Measurements from ENCODE around the gene GAS7. TPM values are rescaled to one million over a fixed set of nuclear protein-coding genes. Genes with fewer than 3 reads are reported as not detected.
A peak's percentile ranks its signal among the peaks of the same experiment; 100 is the strongest.

The GAS7 gene
- total and polyA plus RNA-seq, 8 donors, result 4.1 to 185 (median 30.5) TPM

GRCh38 chr17:10067446-10068143 is 130.8 kb downstream of the GAS7 start:
- Histone ChIP-seq H3K27me3 (no peaks in the 10 kb centered on the region), H3K36me3 (no peaks in the 10 kb centered on the region), H3K9me3 (peaks cover 0 to 7% (median 4%) of the 10 kb centered on the region in 4 donors), H3K27ac (no peak overlapping the region), H3K4me3 (no peak overlapping the region), H3K4me1 (peaks cover 0 to 9% (median 3%) of the 10 kb centered on the region in 4 donors)
- intact Hi-C loops (cut with DNase I; ENCODE audit: low total_unique reads), result no loop called here
- no peak for TF ChIP-seq CTCF (IDR thresholded peaks at IDR 0.05)
- TF ChIP-seq EP300 (IDR thresholded peaks at IDR 0.05), result no peak
- TF ChIP-seq POLR2A (IDR thresholded peaks at IDR 0.05), result no peak
- TF ChIP-seq POLR2AphosphoS5 (IDR thresholded peaks at IDR 0.05), result no peak
- no peak for DNase-seq
- WGBS, 5 donors, result 59 to 82% (median 74%) methylated on average over 7 to 8 of the region's 8 CpGs

GRCh38 chr17:10064536-10064935 is 133.9 kb downstream of the GAS7 start:
- H3K27me3 ChIP-seq, result no peaks in the 10 kb centered on the region
- no peaks in the 10 kb centered on the region for H3K36me3 ChIP-seq
- H3K4me3 ChIP-seq, result no peak overlapping the region
- peaks cover 0 to 35% (median 13%) of the 10 kb centered on the region in 4 donors for H3K4me1 ChIP-seq
- no peak for DNase-seq
- H3K27ac ChIP-seq, result peak overlapping the region in 2 of 5 donors; percentile 42 to 72
- TF ChIP-seq CTCF (IDR thresholded peaks at IDR 0.05), result no peak
- no peak for TF ChIP-seq POLR2A (IDR thresholded peaks at IDR 0.05)
- no peak for TF ChIP-seq EP300 (IDR thresholded peaks at IDR 0.05)
- no peak for TF ChIP-seq POLR2AphosphoS5 (IDR thresholded peaks at IDR 0.05)
- peaks cover 0 to 7% (median 4%) of the 10 kb centered on the region in 4 donors for H3K9me3 ChIP-seq
- intact Hi-C loops (cut with DNase I; ENCODE audit: low total_unique reads), result no loop called here
- 88 to 98% (median 93%) methylated on average over 3 of the region's 3 CpGs for WGBS, 5 donors

- 41 to 55% (median 47%) methylated on average over 17 of the region's 17 CpGs for WGBS, 5 donors
- peaks cover 0 to 7% (median 4%) of the 10 kb centered on the region in 4 donors for H3K9me3 ChIP-seq
- H3K36me3 ChIP-seq, result no peaks in the 10 kb centered on the region
- H3K27me3 ChIP-seq, result no peaks in the 10 kb centered on the region
- H3K4me3 ChIP-seq, result no peak overlapping the region
- intact Hi-C loops (cut with DNase I; ENCODE audit: low total_unique reads), result no loop called here
- H3K4me1 ChIP-seq, result peaks cover 0 to 37% (median 14%) of the 10 kb centered on the region in 4 donors
- H3K27ac ChIP-seq, result peak overlapping the region in 3 of 5 donors; percentile 11 to 72 (median 53)
- DNase-seq, result peak; percentile 29 to 46
- TF ChIP-seq POLR2AphosphoS5 (IDR thresholded peaks at IDR 0.05), result peak in 1 of 3 donors; percentile 11
- no peak for TF ChIP-seq CTCF (IDR thresholded peaks at IDR 0.05)
Observed at GRCh38 chr17:10063730-10064241, 134.6 kb downstream of the GAS7 start.

GRCh38 chr17:10062691-10063385 is 135.6 kb downstream of the GAS7 start:
- Histone ChIP-seq H3K36me3 (no peaks in the 10 kb centered on the region), H3K27me3 (no peaks in the 10 kb centered on the region), H3K9me3 (peaks cover 0 to 7% (median 4%) of the 10 kb centered on the region in 4 donors), H3K4me1 (peaks cover 0 to 37% (median 14%) of the 10 kb centered on the region in 4 donors), H3K4me3 (no peak overlapping the region), H3K27ac (peak overlapping the region in 3 of 5 donors; percentile 11 to 72 (median 53))
- TF ChIP-seq POLR2A (IDR thresholded peaks at IDR 0.05) (no peak), CTCF (IDR thresholded peaks at IDR 0.05) (no peak), EP300 (IDR thresholded peaks at IDR 0.05) (no peak), POLR2AphosphoS5 (IDR thresholded peaks at IDR 0.05) (no peak)
- no peak for DNase-seq
- 82 to 88% (median 87%) methylated on average over 14 of the region's 14 CpGs for WGBS, 5 donors
- intact Hi-C loops (cut with DNase I; ENCODE audit: low total_unique reads), result no loop called here

All from stomach (tissue), 9 donors.